Measurements from ENCODE around the gene DGKZ.
"Not testable (repeated sequence)": the region's sequence is repeated elsewhere in the genome, so short reads cannot be mapped to it uniquely, and the experiment has no call there.

Gene DGKZ

GRCh38 chr11:46379482-46380293 is 32.4 kb downstream of the DGKZ start:
- DNase-seq (ENCODE audit: extremely low read depth in 1 of 2, low read depth in 1 of 2), result not testable (repeated sequence)

- DNase-seq (ENCODE audit: extremely low read depth in 1 of 2, low read depth in 1 of 2), result peak in 1 of 2 donors; percentile 53
Observed at GRCh38 chr11:46380340-46381047, 33.2 kb downstream of the DGKZ start.

- no peak for DNase-seq (ENCODE audit: extremely low read depth in 1 of 2, low read depth in 1 of 2)
Observed at GRCh38 chr11:46381048-46381818, 34.0 kb downstream of the DGKZ start, which contains the start of gene MDK. Gene MDK (plus strand): TSS chr11:46381669. CDS start chr11:46382058, 389 bp downstream.

DNA sequence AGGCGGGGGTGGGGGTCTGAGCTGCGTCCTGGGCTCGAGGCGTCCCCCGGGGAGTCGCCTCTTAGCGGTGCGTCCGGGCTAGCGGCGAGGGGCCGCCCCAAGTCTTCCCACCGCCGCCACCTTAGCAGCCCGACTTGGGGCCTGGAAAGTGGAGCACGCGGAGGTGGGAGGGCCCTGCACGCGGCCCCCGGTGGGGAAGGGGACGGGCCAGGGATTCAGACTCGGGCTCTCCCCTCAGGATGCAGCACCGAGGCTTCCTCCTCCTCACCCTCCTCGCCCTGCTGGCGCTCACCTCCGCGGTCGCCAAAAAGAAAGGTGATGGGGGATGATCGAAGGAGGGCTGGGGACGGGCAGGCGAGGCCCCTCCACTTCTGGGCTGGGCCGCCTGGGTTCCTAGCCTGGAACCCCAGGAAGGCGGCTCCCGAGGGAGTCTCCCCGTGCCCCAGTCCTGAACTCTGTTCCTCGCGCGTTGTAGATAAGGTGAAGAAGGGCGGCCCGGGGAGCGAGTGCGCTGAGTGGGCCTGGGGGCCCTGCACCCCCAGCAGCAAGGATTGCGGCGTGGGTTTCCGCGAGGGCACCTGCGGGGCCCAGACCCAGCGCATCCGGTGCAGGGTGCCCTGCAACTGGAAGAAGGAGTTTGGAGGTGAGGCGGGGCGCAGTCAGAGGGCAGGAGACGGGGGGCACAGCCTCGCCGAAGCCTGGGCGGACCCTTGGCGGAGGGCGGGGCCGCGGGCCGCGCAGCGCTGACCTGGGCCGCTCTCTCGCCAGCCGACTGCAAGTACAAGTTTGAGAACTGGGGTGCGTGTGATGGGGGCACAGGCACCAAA is 34.8 kb downstream of the DGKZ start:
- DNase-seq (ENCODE audit: extremely low read depth in 1 of 2, low read depth in 1 of 2), result no peak

GRCh38 chr11:46382646-46383403 is 35.6 kb downstream of the DGKZ start:
- DNase-seq (ENCODE audit: extremely low read depth in 1 of 2, low read depth in 1 of 2), result no peak

DNA sequence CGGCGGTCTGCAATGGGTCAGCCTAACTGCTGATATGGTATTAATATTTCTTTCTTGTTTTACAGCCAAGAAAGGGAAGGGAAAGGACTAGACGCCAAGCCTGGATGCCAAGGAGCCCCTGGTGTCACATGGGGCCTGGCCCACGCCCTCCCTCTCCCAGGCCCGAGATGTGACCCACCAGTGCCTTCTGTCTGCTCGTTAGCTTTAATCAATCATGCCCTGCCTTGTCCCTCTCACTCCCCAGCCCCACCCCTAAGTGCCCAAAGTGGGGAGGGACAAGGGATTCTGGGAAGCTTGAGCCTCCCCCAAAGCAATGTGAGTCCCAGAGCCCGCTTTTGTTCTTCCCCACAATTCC is 36.1 kb downstream of the DGKZ start:
- DNase-seq (ENCODE audit: extremely low read depth in 1 of 2, low read depth in 1 of 2), result no peak

DNA sequence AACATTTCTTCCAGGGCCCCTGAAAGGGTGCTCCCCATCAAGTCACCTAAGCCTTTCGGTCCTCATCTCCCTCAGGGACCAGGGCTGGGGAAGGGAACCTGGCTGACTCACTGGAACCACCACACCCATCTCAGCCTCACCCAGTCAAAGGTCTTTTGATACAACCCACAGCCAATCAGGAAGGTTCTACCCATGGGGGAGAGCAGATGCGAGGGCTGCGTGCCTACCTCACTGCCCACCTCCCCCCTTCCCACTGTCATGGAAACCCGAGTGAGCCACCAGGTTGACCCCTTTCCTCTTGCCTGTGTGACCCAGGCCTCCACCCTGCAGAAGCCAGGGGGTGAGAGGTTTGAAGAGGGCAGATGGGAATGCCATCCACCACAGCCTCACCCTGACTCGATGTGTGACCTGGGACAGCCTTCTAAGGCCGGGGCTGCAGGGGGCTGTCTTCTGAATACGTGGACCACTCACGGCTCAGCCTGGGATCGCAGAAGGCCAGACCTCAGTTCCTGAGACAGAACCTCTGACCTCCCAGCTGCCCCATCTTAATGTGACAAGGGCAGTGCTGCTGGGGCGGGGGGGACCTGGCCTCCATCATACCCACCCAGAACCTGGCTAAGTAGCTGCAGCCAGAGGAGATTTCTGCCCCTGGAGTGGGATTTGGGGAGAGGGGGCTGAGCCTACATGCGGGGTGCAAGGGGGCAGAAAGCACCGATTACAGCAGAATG is 36.9 kb downstream of the DGKZ start:
- DNase-seq (ENCODE audit: extremely low read depth in 1 of 2, low read depth in 1 of 2), result no peak

- no peak for DNase-seq (ENCODE audit: extremely low read depth in 1 of 2, low read depth in 1 of 2)
Observed at GRCh38 chr11:46385169-46386004, 38.1 kb downstream of the DGKZ start.

DNA sequence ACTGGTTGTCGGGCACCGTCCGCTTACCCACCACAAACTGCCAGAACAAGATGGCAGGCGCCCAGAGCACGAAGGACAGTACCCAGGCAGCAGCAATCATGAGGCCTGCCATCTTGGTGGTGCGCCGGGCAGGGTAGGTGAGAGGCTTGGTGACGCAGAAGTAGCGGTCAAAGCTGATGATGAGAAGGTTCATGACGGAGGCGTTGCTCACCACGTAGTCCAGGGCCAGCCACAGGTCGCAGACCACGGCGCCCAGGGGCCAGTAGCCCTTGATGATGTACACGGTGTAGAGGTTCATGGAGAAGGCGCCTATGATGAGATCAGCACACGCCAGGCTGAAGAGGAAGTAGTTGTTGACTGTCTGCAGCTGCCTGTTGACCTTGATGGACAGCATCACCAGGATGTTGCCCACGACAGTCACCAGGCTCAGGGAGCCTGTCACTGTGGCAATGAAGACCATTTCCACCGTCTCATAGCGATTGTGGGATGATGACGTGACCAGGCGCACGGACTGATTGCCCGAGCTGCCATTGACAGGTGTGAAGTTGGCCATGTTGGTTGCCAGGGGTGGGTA is 38.8 kb downstream of the DGKZ start:
- DNase-seq (ENCODE audit: extremely low read depth in 1 of 2, low read depth in 1 of 2), result no peak

DNA sequence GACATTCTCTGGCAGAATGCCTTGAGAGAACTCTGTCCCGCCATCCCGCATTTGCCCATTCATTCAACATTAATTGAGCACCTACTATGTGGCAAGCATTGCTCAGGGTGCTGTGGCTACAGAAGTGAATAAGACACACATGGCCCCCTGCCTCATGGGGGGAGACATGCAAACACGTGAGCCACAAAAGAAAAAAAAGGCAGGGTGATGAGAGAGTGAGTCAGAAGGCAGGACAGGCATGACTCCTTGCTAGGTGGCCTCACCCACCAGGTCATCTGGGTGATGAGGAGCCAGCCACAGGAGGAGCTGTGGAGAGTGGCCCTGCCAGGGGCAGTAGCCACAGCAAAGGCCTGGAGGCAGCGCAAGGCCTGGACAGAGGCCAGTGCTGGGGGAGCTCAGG is 39.4 kb downstream of the DGKZ start:
- no peak for DNase-seq (ENCODE audit: extremely low read depth in 1 of 2, low read depth in 1 of 2)

- no peak for DNase-seq (ENCODE audit: extremely low read depth in 1 of 2, low read depth in 1 of 2)
Observed at GRCh38 chr11:46387456-46387855, 40.2 kb downstream of the DGKZ start.

DNA sequence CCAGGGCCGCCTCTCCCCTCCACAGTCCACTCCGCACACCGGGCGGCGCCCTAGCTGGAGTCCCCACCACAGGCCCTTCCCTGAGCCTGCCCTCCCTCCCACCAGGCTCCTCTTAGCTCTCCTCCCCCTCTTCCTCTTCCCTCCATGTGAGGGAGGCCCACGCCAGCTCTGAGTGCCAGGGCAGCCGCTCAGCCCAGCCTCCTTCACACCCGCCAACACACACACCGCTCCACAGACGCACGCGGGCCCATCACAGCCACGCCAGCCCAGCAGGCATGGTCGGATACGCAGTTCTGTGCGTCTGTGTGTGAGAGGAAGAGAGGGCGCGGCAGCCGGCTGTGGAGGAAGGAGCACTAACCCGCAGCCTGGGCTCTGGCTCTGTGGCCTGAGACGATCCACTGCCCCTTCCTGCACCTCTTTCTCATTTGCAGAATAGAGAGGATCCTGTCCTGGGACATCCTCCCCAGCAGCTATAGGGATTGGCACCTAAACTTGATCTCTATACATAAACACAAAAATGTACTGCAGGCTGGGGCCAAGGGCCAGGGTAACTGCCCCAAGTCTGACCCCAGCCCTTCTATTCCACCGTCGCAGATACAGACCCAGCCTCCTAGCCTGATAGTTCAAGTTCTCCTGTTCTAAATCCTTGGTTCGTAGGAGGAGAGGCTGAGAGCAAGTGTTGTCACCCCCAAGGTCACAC is 40.8 kb downstream of the DGKZ start:
- no peak for DNase-seq (ENCODE audit: extremely low read depth in 1 of 2, low read depth in 1 of 2)

GRCh38 chr11:46388619-46389449 is 41.6 kb downstream of the DGKZ start:
- no peak for DNase-seq (ENCODE audit: extremely low read depth in 1 of 2, low read depth in 1 of 2)

- no peak for DNase-seq (ENCODE audit: extremely low read depth in 1 of 2, low read depth in 1 of 2)
Observed at GRCh38 chr11:46389450-46390330, 42.4 kb downstream of the DGKZ start.

- no peak for DNase-seq (ENCODE audit: extremely low read depth in 1 of 2, low read depth in 1 of 2)
Observed at GRCh38 chr11:46390331-46391171, 43.3 kb downstream of the DGKZ start.
